CD4-positive, alpha-beta T cell (primary cell): ENCODE data around the gene PTPRE. TPM values are rescaled to one million over a fixed set of nuclear protein-coding genes. Genes with fewer than 3 reads are reported as not detected.

Experiments used
- ATAC-seq: fragments of 200-7000 bp; cut with Tn5 transposase; one replicate; pipeline ENCODE4 v1.10.0; 2022; ENCODE audit warnings: mild to moderate bottlenecking; ENCODE audit not compliant: poor library complexity
- CTCF ChIA-PET: fragments of 350-600 bp; sonication (Branson Sonifier 250); formaldehyde crosslinking; loops from one replicate; lab custom pipeline; 2021; ENCODE audit warnings: antibody characterized with exemption, inconsistent platforms; lab: Charles Lee
- POLR2A ChIA-PET: fragments of 350-600 bp; sonication (Branson Sonifier 250); formaldehyde crosslinking; loops from one replicate; lab custom pipeline; 2021; ENCODE audit warnings: antibody characterized with exemption, inconsistent platforms; lab: Charles Lee
- DNase-seq, 14 experiments: peaks; one replicate each; pipeline ENCODE4 v3.0.0-alpha.2; 2013 to 2020; ENCODE audit warnings: mixed read lengths in 2 of 14
- H3K27ac ChIP-seq, 2 donors: one replicate each; pipeline versions ENCODE4 v1.5.1 to v1.7.0; 2013; ENCODE audit warnings: low read length in 2 of 2, low read depth in 1 of 2, mild to moderate bottlenecking in 1 of 2
- H3K27me3 ChIP-seq, 2 experiments: 1 replicate in 1 of 2; 2 replicates in 1 of 2; pipeline versions ENCODE4 v1.6.1 to v1.7.0; 2013; ENCODE audit warnings: low read length in 2 of 2, control low read depth in 1 of 2, mild to moderate bottlenecking in 1 of 2, moderate library complexity in 1 of 2; ENCODE audit not compliant: insufficient read depth in 2 of 2, control insufficient read depth in 1 of 2
- H3K36me3 ChIP-seq: one replicate; pipeline ENCODE4 v1.6.1; 2013; ENCODE audit warnings: low read length, control low read depth; ENCODE audit not compliant: insufficient read depth
- H3K4me1 ChIP-seq: one replicate; pipeline ENCODE4 v1.6.1; 2013; ENCODE audit warnings: low read length, control low read depth; ENCODE audit not compliant: insufficient read depth
- H3K4me3 ChIP-seq: one replicate; pipeline ENCODE4 v1.5.1; 2013; ENCODE audit warnings: mild to moderate bottlenecking, low read length, moderate library complexity
- H3K9me3 ChIP-seq, 2 experiments: 1 replicate in 1 of 2; 2 replicates in 1 of 2; pipeline versions ENCODE4 v1.6.1 to v1.7.0; 2013; ENCODE audit warnings: low read length in 2 of 2, mild to moderate bottlenecking in 2 of 2, control low read depth in 1 of 2, moderate library complexity in 1 of 2; ENCODE audit not compliant: control insufficient read depth in 1 of 2, insufficient read depth in 1 of 2
- H3K27ac Mint-ChIP-seq: one replicate; pipeline ENCODE4 v1.8.0; 2020; ENCODE audit warnings: mixed read lengths
- H3K27me3 Mint-ChIP-seq: one replicate; pipeline ENCODE4 v1.8.0; 2021; ENCODE audit warnings: mixed read lengths
- H3K36me3 Mint-ChIP-seq: one replicate; pipeline ENCODE4 v1.8.0; 2021; ENCODE audit warnings: low read depth, mixed read lengths
- H3K4me1 Mint-ChIP-seq: one replicate; pipeline ENCODE4 v1.8.0; 2021; ENCODE audit warnings: low read depth, mixed read lengths
- H3K4me3 Mint-ChIP-seq: one replicate; pipeline ENCODE4 v1.8.0; 2020; ENCODE audit warnings: mild to moderate bottlenecking, mixed read lengths
- H3K9me3 Mint-ChIP-seq: one replicate; pipeline ENCODE4 v1.8.0; 2020; ENCODE audit warnings: mixed read lengths
- CTCF ChIP-seq: fragments of 200-600 bp; IDR thresholded peaks from one replicate; pipeline ENCODE4 v1.8.0; 2022; ENCODE audit warnings: antibody characterized with exemption, mild to moderate bottlenecking
- intact Hi-C, 2 experiments: fragments of 100-400 bp; cut with DNase I in 1 of 2; cut with micrococcal nuclease in 1 of 2; formaldehyde crosslinking; loops; one replicate each; pipeline versions ENCODE4 v1.15.1 to v1.9.0; 2023 to 2025; cut with DNase I, micrococcal nuclease
- total RNA-seq, 174 experiments: library from RNA in 2 of 174; stranded (reverse) in 2 of 174; gene quantifications; one replicate each; pipeline ENCODE4 v1.2.3 and lab custom pipeline; 2021 to 2026

PTPRE gene
- total RNA-seq, 2 experiments from 2014 or later: 47.6 to 55.1 TPM

DNA sequence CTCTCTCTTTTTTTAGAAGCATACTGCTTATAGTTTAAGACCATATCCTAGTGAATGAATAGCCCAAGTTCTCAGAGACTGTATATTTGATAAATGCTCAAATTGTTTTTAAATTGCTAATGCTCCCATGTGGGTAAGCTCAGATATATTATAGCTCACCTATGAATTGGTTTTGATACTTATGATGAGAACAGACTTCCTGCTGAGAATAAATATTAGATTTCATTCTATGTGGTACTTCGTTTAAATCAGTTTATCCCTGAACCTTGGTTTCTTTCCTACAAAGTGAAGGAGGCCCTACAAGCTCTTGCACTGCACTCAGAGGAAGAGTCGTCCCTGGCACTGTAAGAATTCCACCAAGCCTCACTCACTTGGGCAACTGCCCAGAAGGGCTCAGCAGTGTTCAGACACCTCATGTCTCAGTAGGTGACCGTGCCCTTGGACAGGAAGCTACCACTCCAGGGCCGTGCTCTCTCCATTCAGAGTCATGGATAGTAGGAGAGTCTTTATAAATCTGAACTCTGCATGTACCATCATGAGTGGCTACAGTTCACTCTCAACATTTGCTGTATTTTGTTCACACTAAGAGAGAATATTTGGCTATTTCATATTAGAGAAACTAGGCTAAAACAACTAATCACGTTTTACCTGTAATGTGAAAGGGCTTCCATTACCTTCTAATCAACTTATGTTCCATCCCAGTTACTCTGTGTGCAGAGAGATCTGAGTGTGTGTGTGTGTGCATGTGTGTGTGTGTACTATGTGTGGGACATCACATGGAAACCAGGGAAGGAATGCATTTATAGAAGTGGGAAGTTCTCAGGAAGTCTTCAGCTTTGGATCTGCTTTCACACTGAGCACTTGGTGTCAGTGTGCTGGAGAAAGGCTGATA is 93.8 kb downstream of the PTPRE start:
- Histone ChIP-seq H3K27me3 (peaks cover 0 to 3% of the 10 kb centered on the region in 2 experiments), H3K4me1 (no peaks in the 10 kb centered on the region), H3K4me3 (no peak overlapping the region), H3K27ac (no peak overlapping the region), H3K9me3 (no peaks in the 10 kb centered on the region), H3K36me3 (no peaks in the 10 kb centered on the region)
- Mint-ChIP-seq H3K4me3 (no peak overlapping the region), H3K27ac (no peak overlapping the region), H3K4me1 (no peaks in the 10 kb centered on the region), H3K9me3 (no peaks in the 10 kb centered on the region), H3K36me3 (no peaks in the 10 kb centered on the region), H3K27me3 (peaks cover 7% of the 10 kb centered on the region)
- DNase-seq (no peak), ATAC-seq (no peak)
- intact Hi-C loops: no loop called here
- ChIA-PET CTCF (interaction anchor here (2.2 kb wide), 1 partner anchor 10 kb away, joined by 7 read pairs; no protein-coding TSS in a partner anchor), POLR2A (no interaction called here)
- no peak for TF ChIP-seq CTCF

GRCh38 chr10:128001363-128001745 is 94.5 kb downstream of the PTPRE start:
- DNase-seq: no peak
- H3K4me1 ChIP-seq: no peaks in the 10 kb centered on the region
- no peaks in the 10 kb centered on the region for H3K9me3 ChIP-seq
- POLR2A ChIA-PET: no interaction called here
- no peak for ATAC-seq
- Mint-ChIP-seq H3K27me3 (peaks cover 7% of the 10 kb centered on the region), H3K36me3 (no peaks in the 10 kb centered on the region), H3K9me3 (no peaks in the 10 kb centered on the region), H3K4me3 (no peak overlapping the region), H3K27ac (no peak overlapping the region), H3K4me1 (no peaks in the 10 kb centered on the region)
- H3K36me3 ChIP-seq: no peaks in the 10 kb centered on the region
- intact Hi-C loops: no loop called here
- H3K27me3 ChIP-seq: peaks cover 0 to 3% of the 10 kb centered on the region in 2 experiments
- CTCF ChIA-PET: interaction anchor here (2.2 kb wide), 1 partner anchor 10 kb away, joined by 7 read pairs; no protein-coding TSS in a partner anchor
- TF ChIP-seq CTCF: no peak
- H3K4me3 ChIP-seq: no peak overlapping the region
- no peak overlapping the region for H3K27ac ChIP-seq

DNA sequence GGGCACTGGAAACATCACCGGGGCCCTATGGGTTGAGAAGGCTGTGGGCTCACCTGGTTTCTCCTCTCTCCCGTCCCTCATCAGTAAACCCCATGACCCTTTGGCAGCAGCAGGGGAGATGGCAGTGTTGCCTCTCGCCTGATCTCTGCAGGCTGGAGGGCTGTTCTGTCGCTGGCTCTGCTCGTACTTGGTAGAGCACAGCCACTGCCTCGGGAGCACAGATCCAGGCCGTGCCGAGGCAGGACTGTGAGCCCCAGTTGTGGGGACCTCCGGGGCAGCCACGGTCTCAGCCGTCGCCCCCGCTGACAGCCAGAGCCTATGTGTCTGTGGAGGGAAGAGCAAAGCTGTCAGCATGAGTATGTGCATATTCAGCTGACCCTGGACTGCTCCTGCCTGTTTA is 94.9 kb downstream of the PTPRE start:
- Mint-ChIP-seq H3K4me3 (no peak overlapping the region), H3K27me3 (peaks cover 7% of the 10 kb centered on the region), H3K27ac (no peak overlapping the region), H3K36me3 (no peaks in the 10 kb centered on the region), H3K9me3 (no peaks in the 10 kb centered on the region), H3K4me1 (no peaks in the 10 kb centered on the region)
- no peak for ATAC-seq
- H3K27ac ChIP-seq: no peak overlapping the region
- peaks cover 0 to 3% of the 10 kb centered on the region in 2 experiments for H3K27me3 ChIP-seq
- no peaks in the 10 kb centered on the region for H3K4me1 ChIP-seq
- no peak for DNase-seq
- CTCF ChIA-PET: no interaction called here
- H3K36me3 ChIP-seq: no peaks in the 10 kb centered on the region
- no peaks in the 10 kb centered on the region for H3K9me3 ChIP-seq
- intact Hi-C loops: no loop called here
- no peak for TF ChIP-seq CTCF
- POLR2A ChIA-PET: no interaction called here
- H3K4me3 ChIP-seq: no peak overlapping the region
